CD14-positive monocyte (primary cell): ENCODE results near the gene CHST14. TPM values are rescaled to one million over a fixed set of nuclear protein-coding genes. Genes with fewer than 3 reads are reported as not detected.
A peak's percentile ranks its signal among the peaks of the same experiment; 100 is the strongest.

Source experiments
- DNase-seq, 3 donors: peaks; one replicate each; pipeline ENCODE4 v3.0.0-alpha.2; 2011 to 2022
- H2AFZ ChIP-seq: 2 replicates; pipeline ENCODE4 v1.6.0; 2012; ENCODE audit warnings: mild to moderate bottlenecking, low read depth, low read length, inconsistent platforms; ENCODE audit not compliant: insufficient read depth, poor library complexity, severe bottlenecking
- H3K27ac ChIP-seq, 2 donors: 1 replicate in 1 of 2; 2 replicates in 1 of 2; pipeline ENCODE4 v1.5.1; 2012 to 2013; ENCODE audit warnings: low read length in 2 of 2, control low read depth in 1 of 2, inconsistent platforms in 1 of 2, low read depth in 1 of 2, mild to moderate bottlenecking in 1 of 2
- H3K27me3 ChIP-seq, 2 donors: one replicate each; pipeline versions ENCODE4 v1.6.0 to v1.6.1; 2011 to 2013; ENCODE audit warnings: low read length in 2 of 2; ENCODE audit not compliant: control insufficient read depth in 2 of 2, insufficient read depth in 2 of 2
- H3K36me3 ChIP-seq, 2 donors: replicated peaks in 1 of 2; 1 replicate in 1 of 2; 2 replicates in 1 of 2; pipeline versions ENCODE4 v1.5.1 to v1.6.1; 2012 to 2013; ENCODE audit warnings: low read length in 2 of 2, control low read depth in 1 of 2, inconsistent platforms in 1 of 2, mild to moderate bottlenecking in 1 of 2; ENCODE audit not compliant: insufficient read depth in 2 of 2, control insufficient read depth in 1 of 2
- H3K4me1 ChIP-seq, 2 donors: 1 replicate in 1 of 2; 2 replicates in 1 of 2; pipeline versions ENCODE4 v1.5.1 to v1.6.1; 2012 to 2013; ENCODE audit warnings: low read length in 2 of 2, control low read depth in 1 of 2, inconsistent platforms in 1 of 2, mild to moderate bottlenecking in 1 of 2, moderate library complexity in 1 of 2; ENCODE audit not compliant: insufficient read depth in 2 of 2, control insufficient read depth in 1 of 2
- H3K4me2 ChIP-seq: replicated peaks from 2 replicates; pipeline ENCODE3; 2012; ENCODE audit warnings: low read length, moderate library complexity, mild to moderate bottlenecking; ENCODE audit not compliant: poor library complexity, severe bottlenecking; ENCODE audit errors: extremely low read depth
- H3K4me3 ChIP-seq, 3 experiments: fragments of 200-600 bp in 1 of 3; sonication (generic) in 1 of 3; replicated peaks in 1 of 3; 1 replicate in 2 of 3; 2 replicates in 1 of 3; pipeline ENCODE4 v1.5.1; 2011 to 2013; ENCODE audit warnings: low read length in 3 of 3, mild to moderate bottlenecking in 3 of 3, control low read depth in 2 of 3, low read depth in 2 of 3, inconsistent platforms in 1 of 3, moderate library complexity in 1 of 3
- H3K79me2 ChIP-seq: 2 replicates; pipeline ENCODE4 v1.6.0; 2012; ENCODE audit warnings: mild to moderate bottlenecking, control low read depth, inconsistent platforms, low read length, moderate library complexity; ENCODE audit not compliant: insufficient read depth
- H3K9ac ChIP-seq: 2 replicates; pipeline ENCODE4 v1.6.0; 2017; ENCODE audit warnings: low read length, mild to moderate bottlenecking; ENCODE audit not compliant: insufficient read depth, poor library complexity, severe bottlenecking
- H3K9me3 ChIP-seq, 2 donors: replicated peaks in 1 of 2; 1 replicate in 1 of 2; 2 replicates in 1 of 2; pipeline versions ENCODE4 v1.5.1 to v1.6.1; 2012 to 2013; ENCODE audit warnings: low read length in 2 of 2, control low read depth in 1 of 2; ENCODE audit not compliant: control insufficient read depth in 1 of 2, insufficient read depth in 1 of 2
- H4K20me1 ChIP-seq: 2 replicates; pipeline ENCODE4 v1.6.0; 2012; ENCODE audit warnings: mild to moderate bottlenecking, low read length, control low read depth, moderate library complexity; ENCODE audit not compliant: insufficient read depth
- H3K27ac Mint-ChIP-seq, 7 donors: one replicate each; pipeline ENCODE4 v1.8.0; 2020; ENCODE audit warnings: mild to moderate bottlenecking in 7 of 7, mixed read lengths in 7 of 7, moderate library complexity in 6 of 7, inconsistent platforms in 2 of 7
- H3K27me3 Mint-ChIP-seq, 3 donors: one replicate each; pipeline ENCODE4 v1.8.0; 2021 to 2022; ENCODE audit warnings: low read depth in 3 of 3, mild to moderate bottlenecking in 3 of 3, mixed read lengths in 3 of 3, moderate library complexity in 3 of 3, inconsistent platforms in 1 of 3
- H3K36me3 Mint-ChIP-seq, 2 donors: one replicate each; pipeline ENCODE4 v1.8.0; 2020; ENCODE audit warnings: mixed read lengths in 2 of 2, inconsistent platforms in 1 of 2, mild to moderate bottlenecking in 1 of 2
- H3K4me1 Mint-ChIP-seq: one replicate; pipeline ENCODE4 v1.8.0; 2020; ENCODE audit warnings: mild to moderate bottlenecking, mixed read lengths
- H3K4me3 Mint-ChIP-seq, 2 donors: one replicate each; pipeline ENCODE4 v1.8.0; 2020; ENCODE audit warnings: mild to moderate bottlenecking in 2 of 2, mixed read lengths in 2 of 2, moderate library complexity in 1 of 2
- H3K9me3 Mint-ChIP-seq, 7 donors: one replicate each; pipeline ENCODE4 v1.8.0; 2020 to 2022; ENCODE audit warnings: mixed read lengths in 7 of 7, mild to moderate bottlenecking in 6 of 7, moderate library complexity in 6 of 7, inconsistent platforms in 2 of 7
- CTCF ChIP-seq: fragments of 200-600 bp; IDR thresholded peaks from one replicate; pipeline ENCODE4 v1.8.0; 2022; ENCODE audit warnings: antibody characterized with exemption, mild to moderate bottlenecking
- WGBS: methylation state at CpG from one replicate; pipeline ENCODE4 v1.1.5; 2013; ENCODE audit warnings: missing lambda C conversion rate; ENCODE audit not compliant: insufficient coverage; 5-methylcytosine and 5-hydroxymethylcytosine counted together
- intact Hi-C, 2 donors: fragments of 100-400 bp; cut with micrococcal nuclease; formaldehyde crosslinking; loops; one replicate each; pipeline versions ENCODE4 v1.15.0 to v1.15.1; 2023
- polyA plus RNA-seq, 3 donors: library from polyadenylated mRNA; depleted of rRNA in 1 of 3; unstranded in 2 of 3; stranded (reverse) in 1 of 3; fragments of 300-500 nt in 2 of 3; fragments of >200 nt in 1 of 3; fragmentation: Illumina TruSeq in 2 of 3; gene quantifications; 1 replicate in 2 of 3; 2 replicates in 1 of 3; pipeline ENCODE4 v1.2.3, GENCODE V29; 2012 to 2021

Gene CHST14
- polyA plus RNA-seq, 3 donors, result 0.85 to 5.2 (median 1.2) TPM

- DNase-seq, result peak in 2 of 3 donors; percentile 24 to 40
- Histone ChIP-seq H3K4me1 (peaks cover 13 to 27% of the 10 kb centered on the region in 2 donors), H3K4me2 (peak overlapping the region; percentile 97), H3K27ac (peak overlapping the region in 1 of 2 donors; percentile 75), H3K27me3 (no peaks in the 10 kb centered on the region), H4K20me1 (no peaks in the 10 kb centered on the region), H3K36me3 (peaks cover 0 to 4% of the 10 kb centered on the region in 2 donors), H3K9ac (peak overlapping the region; percentile 77), H3K4me3 (peak overlapping the region; percentile 52 to 91 (median 62)), H3K79me2 (peaks cover 10% of the 10 kb centered on the region), H3K9me3 (no peaks in the 10 kb centered on the region), H2AFZ (peak overlapping the region; percentile 94)
- Mint-ChIP-seq H3K9me3 (peaks cover 0 to 2% (median 0%) of the 10 kb centered on the region in 7 donors), H3K27ac (peak overlapping the region; percentile 66 to 89 (median 72)), H3K27me3 (peaks cover 2 to 5% (median 4%) of the 10 kb centered on the region in 3 donors), H3K36me3 (peaks cover 5 to 15% of the 10 kb centered on the region in 2 donors), H3K4me1 (peaks cover 27% of the 10 kb centered on the region), H3K4me3 (peak overlapping the region; percentile 87 to 93)
- no peak for TF ChIP-seq CTCF
- intact Hi-C loops, result no loop called here
- under 1% methylated on average over 55 of the region's 60 CpGs for WGBS
Measured at GRCh38 chr15:40471105-40471807, 472 bp downstream of the CHST14 start.

- no peaks in the 10 kb centered on the region for H3K9me3 ChIP-seq
- peaks cover 2 to 12% of the 10 kb centered on the region in 2 donors for H3K36me3 Mint-ChIP-seq
- peak overlapping the region; percentile 52 to 91 (median 62) for H3K4me3 ChIP-seq
- peak overlapping the region; percentile 94 for H2AFZ ChIP-seq
- peak in 1 of 3 donors; percentile 39 for DNase-seq
- H3K36me3 ChIP-seq, result no peaks in the 10 kb centered on the region
- peak overlapping the region; percentile 66 to 89 (median 72) for H3K27ac Mint-ChIP-seq
- peaks cover 10% of the 10 kb centered on the region for H3K79me2 ChIP-seq
- WGBS, result 5% methylated on average over 16 of the region's 16 CpGs
- peak overlapping the region; percentile 97 for H3K4me2 ChIP-seq
- peak overlapping the region; percentile 77 for H3K9ac ChIP-seq
- H4K20me1 ChIP-seq, result no peaks in the 10 kb centered on the region
- H3K27me3 Mint-ChIP-seq, result peaks cover 2 to 5% (median 4%) of the 10 kb centered on the region in 3 donors
- peak overlapping the region in 1 of 2 donors; percentile 75 for H3K27ac ChIP-seq
- no peaks in the 10 kb centered on the region for H3K27me3 ChIP-seq
- H3K9me3 Mint-ChIP-seq, result peaks cover 0 to 2% (median 0%) of the 10 kb centered on the region in 7 donors
- peaks cover 22% of the 10 kb centered on the region for H3K4me1 Mint-ChIP-seq
- peak overlapping the region; percentile 87 to 93 for H3K4me3 Mint-ChIP-seq
- H3K4me1 ChIP-seq, result peaks cover 13 to 22% of the 10 kb centered on the region in 2 donors
- intact Hi-C loops, result no loop called here
- no peak for TF ChIP-seq CTCF
Measured at GRCh38 chr15:40471808-40472150, 995 bp downstream of the CHST14 start.
